MM.1S (cell line): ENCODE measurements around the gene HAO2.
"Not testable (repeated sequence)": the region's sequence is repeated elsewhere in the genome, so short reads cannot be mapped to it uniquely, and the experiment has no call there.

Source experiments
- EZH2phosphoT487 ChIP-seq: fragments of 300-600 bp; sonication (generic); IDR thresholded peaks from 2 replicates; pipeline ENCODE4 v1.6.1; 2018; ENCODE audit warnings: antibody characterized with exemption, low read length
- TF ChIP-seq, protein P1 (sequence below): fragments of 300-600 bp; sonication (generic); IDR thresholded peaks from 2 replicates; pipeline ENCODE4 v1.5.1; 2016; ENCODE audit warnings: antibody characterized with exemption, low read length, mixed read lengths

- TF ChIP-seq, protein P1, sequence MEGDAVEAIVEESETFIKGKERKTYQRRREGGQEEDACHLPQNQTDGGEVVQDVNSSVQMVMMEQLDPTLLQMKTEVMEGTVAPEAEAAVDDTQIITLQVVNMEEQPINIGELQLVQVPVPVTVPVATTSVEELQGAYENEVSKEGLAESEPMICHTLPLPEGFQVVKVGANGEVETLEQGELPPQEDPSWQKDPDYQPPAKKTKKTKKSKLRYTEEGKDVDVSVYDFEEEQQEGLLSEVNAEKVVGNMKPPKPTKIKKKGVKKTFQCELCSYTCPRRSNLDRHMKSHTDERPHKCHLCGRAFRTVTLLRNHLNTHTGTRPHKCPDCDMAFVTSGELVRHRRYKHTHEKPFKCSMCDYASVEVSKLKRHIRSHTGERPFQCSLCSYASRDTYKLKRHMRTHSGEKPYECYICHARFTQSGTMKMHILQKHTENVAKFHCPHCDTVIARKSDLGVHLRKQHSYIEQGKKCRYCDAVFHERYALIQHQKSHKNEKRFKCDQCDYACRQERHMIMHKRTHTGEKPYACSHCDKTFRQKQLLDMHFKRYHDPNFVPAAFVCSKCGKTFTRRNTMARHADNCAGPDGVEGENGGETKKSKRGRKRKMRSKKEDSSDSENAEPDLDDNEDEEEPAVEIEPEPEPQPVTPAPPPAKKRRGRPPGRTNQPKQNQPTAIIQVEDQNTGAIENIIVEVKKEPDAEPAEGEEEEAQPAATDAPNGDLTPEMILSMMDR = not testable (repeated sequence)
- TF ChIP-seq EZH2phosphoT487 = not testable (repeated sequence)
Observed at GRCh38 chr1:119350866-119351265, 17.7 kb upstream of the HAO2 start.
